ENCODE results near the gene ACBD6.

DNA sequence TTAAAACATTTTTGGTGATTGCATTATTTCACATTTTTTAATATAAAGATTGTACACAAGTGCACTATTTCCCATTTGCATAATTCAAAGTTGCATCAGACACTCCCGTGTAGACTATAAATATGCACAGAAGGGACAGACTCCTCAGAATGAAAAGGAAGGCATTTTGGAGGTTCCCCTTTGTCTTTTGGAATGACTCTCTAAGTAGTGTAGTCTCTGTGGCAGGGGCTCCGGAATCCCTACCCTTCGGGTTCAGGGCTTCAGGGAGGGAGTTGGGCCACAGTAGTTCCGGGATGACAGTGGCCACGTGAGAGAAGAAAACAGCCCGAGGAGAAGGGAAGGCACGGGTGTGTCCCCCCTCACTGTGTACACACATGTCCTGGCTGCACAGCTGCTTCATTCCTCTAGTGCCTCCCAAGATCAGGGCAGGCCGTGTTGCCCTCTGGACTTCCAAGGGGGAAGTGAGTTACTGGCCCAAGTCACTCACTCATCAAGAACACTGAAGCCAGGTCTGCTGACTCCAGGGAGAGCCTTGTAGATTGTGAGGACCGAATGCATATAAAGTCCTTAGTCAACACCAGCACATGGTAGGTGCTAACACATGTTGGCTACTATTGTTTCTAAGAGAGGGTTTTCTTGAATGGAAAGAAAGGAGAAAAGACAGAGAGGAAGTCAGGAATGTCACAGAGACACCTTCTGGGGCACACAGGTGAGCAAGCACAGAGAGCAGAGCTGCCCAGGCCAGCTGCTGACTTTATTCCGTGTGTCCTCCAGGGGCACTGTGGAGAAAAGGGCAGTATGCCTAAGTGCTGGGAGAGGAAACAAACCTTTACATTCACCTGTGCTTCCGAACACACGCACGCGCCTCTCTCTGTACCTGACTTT lies 232.5 kb downstream of the ACBD6 start:
- TF ChIP-seq, protein P1, sequence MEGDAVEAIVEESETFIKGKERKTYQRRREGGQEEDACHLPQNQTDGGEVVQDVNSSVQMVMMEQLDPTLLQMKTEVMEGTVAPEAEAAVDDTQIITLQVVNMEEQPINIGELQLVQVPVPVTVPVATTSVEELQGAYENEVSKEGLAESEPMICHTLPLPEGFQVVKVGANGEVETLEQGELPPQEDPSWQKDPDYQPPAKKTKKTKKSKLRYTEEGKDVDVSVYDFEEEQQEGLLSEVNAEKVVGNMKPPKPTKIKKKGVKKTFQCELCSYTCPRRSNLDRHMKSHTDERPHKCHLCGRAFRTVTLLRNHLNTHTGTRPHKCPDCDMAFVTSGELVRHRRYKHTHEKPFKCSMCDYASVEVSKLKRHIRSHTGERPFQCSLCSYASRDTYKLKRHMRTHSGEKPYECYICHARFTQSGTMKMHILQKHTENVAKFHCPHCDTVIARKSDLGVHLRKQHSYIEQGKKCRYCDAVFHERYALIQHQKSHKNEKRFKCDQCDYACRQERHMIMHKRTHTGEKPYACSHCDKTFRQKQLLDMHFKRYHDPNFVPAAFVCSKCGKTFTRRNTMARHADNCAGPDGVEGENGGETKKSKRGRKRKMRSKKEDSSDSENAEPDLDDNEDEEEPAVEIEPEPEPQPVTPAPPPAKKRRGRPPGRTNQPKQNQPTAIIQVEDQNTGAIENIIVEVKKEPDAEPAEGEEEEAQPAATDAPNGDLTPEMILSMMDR (IDR thresholded peaks at IDR 0.05), result no peak
- no peak for TF ChIP-seq EZH2 (IDR thresholded peaks at IDR 0.05; ENCODE audit: borderline replicate concordance, insufficient read depth, low read depth, low read length, poor library complexity, severe bottlenecking)

Data from B cell (primary cell).